Stimulated activated CD4-positive, alpha-beta T cell treated with anti-CD3 and anti-CD28 coated beads, Interleukin-2, amount 100 ng/mL, for 48 hours (primary cell): ENCODE data around the gene DLL4.

ENCODE experiments used
- DNase-seq, 2 donors: peaks; one replicate each; pipeline ENCODE4 v3.0.0-alpha.2; 2020

DLL4 gene

DNA sequence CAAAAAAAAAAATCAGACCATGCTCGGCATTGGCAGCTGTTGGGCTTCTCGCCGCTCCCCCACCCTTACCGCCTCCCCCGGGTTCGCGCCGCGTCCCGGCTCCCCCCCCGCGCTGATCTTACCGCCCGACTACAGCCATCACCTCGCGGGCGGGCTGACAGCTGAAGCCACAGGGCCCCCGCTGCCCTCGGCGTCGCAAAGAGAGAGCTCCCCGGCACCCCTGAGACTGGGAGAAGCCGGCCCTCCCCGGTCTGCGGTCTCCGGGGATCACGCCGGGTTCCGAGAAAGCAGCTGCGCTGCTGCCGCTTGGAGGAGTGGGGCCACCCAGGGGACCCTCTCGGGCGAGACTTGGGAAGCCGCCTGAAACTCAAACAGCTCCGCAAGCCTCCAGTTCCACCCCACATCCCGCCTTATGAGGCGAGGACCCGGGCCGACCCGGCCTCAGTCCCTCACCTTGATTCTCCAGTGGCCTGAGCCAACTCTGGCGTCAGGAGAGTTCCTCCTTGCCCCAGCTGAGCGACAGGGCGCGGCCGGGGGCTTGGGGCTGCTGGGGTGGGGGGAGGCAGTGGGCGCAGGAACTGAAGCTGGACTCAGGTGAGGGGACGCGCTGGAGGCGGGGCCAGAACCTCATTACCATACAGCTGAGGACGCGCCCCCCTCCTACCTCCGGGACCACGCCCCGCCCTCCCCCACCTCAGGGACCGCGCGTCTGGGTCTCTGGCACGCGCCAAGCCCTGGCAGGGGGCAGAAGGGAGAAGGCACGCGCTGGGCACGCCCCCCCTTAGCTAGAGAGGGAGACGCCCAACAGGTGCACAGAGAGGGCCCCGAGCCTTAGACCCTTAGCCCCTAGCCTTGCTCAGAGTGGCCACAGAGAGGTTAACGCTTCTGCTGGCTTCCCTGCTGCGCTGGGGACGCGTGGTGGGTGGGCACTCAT, 1.0 kb upstream of the DLL4 start:
- DNase-seq: no peak

DNA sequence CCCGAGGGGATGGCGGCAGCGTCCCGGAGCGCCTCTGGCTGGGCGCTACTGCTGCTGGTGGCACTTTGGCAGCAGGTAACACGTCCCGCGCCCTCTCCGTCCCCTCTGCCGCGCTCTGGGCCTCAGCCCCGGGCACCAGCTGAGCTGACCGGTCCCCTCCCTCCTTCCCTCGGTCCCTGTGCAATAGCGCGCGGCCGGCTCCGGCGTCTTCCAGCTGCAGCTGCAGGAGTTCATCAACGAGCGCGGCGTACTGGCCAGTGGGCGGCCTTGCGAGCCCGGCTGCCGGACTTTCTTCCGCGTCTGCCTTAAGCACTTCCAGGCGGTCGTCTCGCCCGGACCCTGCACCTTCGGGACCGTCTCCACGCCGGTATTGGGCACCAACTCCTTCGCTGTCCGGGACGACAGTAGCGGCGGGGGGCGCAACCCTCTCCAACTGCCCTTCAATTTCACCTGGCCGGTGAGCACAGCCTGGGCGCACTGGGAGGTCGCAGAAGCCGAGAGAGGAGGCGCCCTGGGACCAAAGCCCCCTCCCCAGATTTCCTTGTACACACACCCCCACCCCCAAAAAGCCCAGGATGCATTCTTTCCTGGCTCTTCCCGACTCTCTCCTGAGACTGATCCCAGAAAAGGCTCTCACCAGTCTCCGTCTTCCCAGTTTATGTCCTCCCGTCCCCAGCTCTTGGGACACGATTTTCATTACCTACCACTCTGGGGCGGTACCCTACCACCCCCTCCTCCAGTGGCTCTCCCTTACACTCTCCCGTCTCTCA, 705 bp downstream of the DLL4 start:
- no peak for DNase-seq

DNA sequence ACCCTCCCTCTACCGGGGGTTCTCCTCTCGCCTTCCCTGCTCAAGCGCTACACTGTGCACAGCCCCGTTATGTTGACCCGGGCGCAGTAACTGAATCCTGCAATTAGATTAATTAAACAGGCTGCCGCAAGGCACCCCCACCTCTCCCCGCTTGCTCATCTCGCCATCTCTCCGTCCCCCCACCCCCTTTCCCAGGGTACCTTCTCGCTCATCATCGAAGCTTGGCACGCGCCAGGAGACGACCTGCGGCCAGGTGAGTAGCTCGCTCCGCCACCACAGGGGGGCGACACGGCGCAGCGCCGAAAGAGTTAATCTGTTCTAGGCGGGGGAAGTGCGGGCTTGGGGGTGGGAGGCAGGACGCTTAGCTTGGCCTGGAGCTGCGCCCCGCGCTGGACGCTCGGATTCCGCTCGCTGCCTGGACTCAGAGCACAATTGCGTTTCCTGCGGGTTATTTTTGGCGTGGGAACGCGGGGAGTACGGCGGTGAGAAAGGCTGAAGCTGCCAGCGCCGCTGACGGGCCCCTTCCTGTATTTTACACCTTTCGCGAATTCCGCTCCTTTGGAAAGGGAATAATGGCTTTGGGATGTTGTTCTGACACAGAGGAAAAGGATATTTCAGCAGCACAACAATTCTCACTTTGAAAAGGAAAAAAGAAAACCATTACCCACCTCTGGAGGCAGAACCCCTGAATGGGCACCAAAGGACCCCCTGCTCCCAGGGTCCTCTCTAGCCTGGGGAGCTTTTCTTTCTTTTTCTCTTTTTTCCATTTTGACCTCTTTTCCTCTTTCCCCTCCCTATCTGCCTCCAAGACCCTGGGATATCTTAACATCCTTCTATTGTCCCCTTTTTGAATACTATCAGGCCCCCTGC, 1.5 kb downstream of the DLL4 start:
- DNase-seq: peak in 1 of 2 donors; percentile 47

DNA sequence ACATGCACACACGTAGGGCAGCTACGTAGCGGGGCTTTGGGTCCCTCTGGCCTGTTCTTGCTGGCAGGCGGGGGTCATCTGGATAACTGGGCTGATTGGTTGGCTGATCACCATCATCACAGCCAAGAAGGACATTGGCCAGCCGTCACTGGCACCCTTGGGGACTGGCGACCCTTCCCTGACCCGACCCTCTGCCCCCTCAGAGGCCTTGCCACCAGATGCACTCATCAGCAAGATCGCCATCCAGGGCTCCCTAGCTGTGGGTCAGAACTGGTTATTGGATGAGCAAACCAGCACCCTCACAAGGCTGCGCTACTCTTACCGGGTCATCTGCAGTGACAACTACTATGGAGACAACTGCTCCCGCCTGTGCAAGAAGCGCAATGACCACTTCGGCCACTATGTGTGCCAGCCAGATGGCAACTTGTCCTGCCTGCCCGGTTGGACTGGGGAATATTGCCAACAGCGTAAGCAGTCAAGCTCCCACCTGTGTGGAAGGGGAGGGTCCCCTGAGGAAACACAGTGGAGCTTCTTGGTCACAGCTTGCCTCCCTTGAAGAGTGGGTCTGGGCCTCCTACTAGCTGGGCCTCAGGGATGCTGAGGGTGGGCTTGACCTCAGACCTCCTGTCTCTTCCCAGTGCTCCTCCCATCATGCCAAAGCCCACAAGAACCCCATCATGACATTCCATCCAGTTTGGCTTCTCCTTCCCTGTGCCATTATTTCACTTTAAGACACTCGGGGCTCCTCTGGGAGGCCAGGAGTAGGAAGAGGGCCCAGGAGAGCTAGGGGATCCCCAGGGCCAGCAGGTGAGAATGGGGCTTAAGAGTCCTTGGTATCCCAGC, 2.4 kb downstream of the DLL4 start:
- no peak for DNase-seq

DNA sequence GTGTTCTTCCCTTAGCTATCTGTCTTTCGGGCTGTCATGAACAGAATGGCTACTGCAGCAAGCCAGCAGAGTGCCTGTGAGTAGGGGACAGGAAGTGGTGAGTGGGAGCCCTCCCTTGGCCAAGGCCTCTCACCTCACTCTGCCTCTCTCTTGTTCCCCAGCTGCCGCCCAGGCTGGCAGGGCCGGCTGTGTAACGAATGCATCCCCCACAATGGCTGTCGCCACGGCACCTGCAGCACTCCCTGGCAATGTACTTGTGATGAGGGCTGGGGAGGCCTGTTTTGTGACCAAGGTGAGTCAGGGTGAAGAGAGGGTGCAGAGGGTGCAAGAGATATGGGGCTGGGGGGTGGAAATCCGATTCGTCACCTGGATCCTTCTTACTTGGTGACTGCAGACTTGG, 3.0 kb downstream of the DLL4 start:
- DNase-seq: no peak

DNA sequence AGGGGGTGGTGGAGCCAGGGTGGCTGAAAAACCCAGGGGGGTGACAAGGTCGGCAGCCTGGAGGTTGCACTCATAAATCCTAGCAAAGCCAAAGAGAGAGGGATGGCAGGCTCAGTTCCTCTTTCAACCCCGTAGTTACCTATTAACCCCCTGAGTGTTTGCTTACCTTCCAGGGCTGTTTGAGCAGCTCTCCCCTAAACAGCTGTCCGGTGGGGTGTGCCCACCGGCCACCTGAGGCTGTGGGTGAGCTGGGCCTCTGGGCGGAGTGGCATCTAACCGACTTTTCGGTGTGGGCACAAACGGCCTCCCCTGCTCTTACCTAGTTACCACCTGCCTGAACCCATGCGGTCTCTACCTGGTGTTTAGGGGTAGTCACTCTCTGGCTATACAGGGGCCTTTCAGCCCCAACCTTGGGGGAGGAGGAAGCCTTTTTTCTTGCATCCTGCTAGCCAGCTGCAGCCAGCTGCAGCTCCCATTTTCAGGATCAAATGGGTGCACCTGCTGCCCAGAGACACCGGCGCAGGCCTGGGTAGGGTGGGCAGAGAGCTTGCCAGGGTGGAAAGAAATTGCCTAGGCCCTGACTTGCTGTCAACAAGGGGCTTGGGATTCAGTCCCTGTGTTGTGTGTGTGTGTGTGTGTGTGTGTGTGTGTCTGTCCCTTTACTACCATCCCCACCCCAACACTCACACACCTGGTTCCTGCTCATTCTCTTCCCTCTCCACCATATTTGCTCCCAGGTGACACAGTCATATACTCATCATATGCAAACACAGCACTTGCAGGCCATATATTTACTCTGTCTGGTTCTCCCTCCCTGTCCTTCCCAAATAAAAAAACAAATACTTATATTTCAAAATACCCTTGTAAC, 3.7 kb downstream of the DLL4 start:
- no peak for DNase-seq

- DNase-seq: no peak
Measured at GRCh38 chr15:40933517-40933902, 4.4 kb downstream of the DLL4 start.

DNA sequence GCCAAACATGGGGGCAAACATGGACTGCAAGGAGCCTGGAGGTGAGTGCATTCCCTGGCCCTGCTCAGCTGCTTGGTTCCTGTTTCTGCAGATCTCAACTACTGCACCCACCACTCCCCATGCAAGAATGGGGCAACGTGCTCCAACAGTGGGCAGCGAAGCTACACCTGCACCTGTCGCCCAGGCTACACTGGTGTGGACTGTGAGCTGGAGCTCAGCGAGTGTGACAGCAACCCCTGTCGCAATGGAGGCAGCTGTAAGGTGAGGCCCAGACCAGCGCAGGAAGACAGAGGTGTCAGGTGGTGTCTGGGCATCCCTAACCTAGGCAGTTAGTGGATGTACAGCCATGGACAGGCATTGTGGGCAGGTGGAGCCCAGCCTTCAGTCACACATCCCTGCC, 5.3 kb downstream of the DLL4 start:
- DNase-seq: no peak

GRCh38 chr15:40936234-40936708, 7.1 kb downstream of the DLL4 start:
- no peak for DNase-seq

DNA sequence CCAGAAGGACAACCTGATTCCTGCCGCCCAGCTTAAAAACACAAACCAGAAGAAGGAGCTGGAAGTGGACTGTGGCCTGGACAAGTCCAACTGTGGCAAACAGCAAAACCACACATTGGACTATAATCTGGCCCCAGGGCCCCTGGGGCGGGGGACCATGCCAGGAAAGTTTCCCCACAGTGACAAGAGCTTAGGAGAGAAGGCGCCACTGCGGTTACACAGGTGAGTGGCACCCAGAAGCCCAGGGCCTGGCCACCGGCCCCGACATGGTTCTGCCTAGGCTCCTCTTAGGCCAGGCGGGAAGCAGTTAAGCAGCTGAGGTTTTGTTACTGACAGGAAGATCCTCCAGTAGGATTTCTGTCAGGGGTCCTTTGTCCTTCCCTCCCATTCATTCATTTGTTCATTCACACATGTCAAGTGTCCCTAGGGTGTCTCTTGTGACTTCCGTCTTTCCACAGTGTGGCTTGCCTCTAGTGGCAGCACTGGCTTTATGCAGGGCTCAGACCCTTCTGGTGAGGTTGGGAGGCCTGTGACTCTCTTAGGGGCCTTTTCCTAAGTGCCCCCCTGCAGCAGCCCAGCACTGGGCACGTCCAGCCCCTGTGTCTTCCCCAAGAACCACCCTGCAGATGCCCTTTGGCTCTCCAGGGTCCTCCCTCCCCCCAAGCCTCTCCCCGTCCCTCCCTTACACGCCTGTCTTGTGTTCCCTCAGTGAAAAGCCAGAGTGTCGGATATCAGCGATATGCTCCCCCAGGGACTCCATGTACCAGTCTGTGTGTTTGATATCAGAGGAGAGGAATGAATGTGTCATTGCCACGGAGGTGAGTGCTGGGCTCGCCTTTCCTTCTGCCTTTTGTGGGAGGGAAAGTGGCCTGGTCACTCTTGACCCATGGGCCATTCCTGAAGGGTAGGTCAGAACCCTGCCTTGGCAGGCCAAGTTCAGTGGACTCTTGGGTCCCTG, 7.8 kb downstream of the DLL4 start:
- no peak for DNase-seq

GRCh38 chr15:40937762-40938535, 8.8 kb downstream of the DLL4 start:
- DNase-seq: no peak

DNA sequence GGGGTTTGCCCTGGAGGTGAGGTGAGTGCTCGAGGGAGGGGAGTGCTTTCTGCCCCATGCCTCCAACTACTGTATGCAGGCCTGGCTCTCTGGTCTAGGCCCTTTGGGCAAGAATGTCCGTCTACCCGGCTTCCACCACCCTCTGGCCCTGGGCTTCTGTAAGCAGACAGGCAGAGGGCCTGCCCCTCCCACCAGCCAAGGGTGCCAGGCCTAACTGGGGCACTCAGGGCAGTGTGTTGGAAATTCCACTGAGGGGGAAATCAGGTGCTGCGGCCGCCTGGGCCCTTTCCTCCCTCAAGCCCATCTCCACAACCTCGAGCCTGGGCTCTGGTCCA, 9.4 kb downstream of the DLL4 start:
- no peak for DNase-seq

GRCh38 chr15:40940296-40940801, 11.2 kb downstream of the DLL4 start:
- no peak for DNase-seq

DNA sequence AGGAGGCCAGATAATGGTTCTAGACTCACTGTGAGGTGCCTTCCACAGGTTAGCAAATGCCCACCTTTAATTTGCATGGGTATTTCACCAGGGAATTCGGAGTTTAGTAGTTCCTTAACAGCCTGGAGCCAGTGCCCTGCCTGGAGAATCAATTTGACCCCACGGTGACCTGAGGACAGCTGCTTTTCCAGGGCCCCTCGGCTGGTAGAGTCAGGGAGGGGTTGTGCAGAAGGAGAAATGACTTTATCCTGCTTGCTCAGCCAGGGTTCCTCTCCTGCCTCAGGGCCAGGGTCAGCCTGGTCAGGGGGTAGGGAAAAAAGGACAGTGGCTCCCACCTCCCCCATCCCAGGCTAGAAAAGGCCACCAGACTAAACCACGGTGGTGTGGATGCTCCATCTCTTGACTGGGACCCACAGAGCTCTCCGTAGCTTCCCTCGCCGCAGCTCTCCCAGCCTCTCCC, 12.0 kb downstream of the DLL4 start:
- DNase-seq: no peak

DNA sequence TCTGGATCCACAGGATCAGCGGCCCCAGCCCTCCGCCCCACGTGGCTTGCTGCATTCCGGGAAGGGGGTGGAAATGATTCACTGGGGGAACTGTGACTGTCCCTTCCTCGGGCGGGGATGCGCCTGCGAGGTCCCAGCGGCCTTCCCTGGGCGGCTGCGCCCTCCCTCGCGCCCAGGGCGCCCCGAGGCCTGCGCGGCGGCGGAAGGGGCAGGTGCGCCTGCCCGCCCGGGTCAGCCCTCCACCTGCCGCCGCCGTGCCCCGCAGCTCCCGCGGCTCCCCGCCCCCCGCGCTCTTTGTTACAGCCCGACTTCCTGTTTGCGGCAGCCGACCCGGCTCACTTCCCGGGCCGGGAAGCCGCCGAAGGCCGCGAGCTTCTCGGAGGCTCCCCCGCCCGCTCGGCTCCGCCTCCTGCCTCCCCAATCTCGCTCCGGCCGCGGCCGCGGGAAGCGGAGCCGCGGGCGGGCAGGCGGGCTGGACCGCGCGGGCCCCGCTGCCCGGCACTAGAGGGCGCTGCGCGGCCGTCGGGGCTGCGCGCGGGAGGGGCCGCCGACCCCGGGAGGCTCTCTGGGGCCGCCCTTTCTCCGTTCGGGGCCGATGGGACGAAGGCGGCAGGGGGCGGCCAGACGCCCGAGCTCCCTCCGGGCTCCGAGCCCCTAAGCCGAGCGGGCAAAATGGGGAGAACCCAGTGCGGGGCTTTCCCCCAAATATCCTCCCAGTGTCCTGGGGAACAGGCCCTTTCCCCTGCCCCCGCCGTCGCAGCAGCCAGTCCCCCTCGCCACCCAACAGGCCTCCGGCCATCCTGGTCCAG, 12.6 kb downstream of the DLL4 start:
- DNase-seq: peak; percentile 60 to 67

DNA sequence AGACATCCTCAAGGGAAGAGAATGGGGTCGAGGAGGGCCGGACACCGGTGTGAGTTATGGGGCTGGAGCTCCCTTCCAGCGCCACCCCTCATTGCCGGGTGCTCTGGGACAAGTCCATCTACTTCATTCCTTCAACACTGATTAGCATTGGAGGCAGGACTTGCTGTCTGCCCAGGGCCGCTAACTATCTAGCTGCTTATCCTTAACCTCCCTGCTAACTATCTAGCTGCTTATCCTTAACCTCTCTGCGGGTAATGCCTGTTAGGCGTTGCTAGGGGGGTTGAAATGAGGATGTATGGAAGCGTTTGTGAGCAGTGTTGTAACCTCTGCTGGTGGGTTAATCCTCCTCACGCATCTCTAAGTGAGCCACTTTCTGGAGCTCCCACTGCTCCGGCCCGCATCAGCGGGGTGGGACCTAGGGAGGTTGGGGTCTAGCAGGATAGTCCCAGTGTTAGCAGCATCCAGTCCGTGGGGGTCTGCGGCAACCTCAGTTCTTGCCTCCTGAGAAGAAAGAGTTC, 13.3 kb downstream of the DLL4 start:
- no peak for DNase-seq

DNA sequence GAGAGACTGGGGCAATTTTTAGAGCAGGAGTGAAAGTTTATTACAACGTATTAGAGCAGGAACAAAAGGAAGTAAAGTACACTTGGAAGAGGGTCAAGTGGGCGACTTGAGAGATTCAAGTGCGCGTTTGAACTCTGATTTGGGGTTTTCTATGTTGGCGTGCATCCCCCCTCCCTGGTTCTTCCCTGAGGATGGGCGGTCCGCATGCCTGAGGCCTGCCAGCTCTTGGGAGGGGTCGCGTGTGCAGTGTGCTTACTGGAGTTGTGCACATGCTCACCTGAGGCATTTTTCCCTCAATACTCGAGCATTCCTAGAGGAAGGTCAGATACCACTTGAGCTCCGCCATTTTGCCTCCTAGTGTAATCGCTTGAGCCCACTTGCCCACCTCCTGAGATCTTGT, 13.7 kb downstream of the DLL4 start:
- no peak for DNase-seq
